HS-5 (cell line): ENCODE results near the gene TMEM204.

Experiments used
- DNase-seq: peaks from one replicate; pipeline ENCODE4 v3.0.0-alpha.2; 2012; ENCODE audit warnings: low read depth

Gene TMEM204

DNA sequence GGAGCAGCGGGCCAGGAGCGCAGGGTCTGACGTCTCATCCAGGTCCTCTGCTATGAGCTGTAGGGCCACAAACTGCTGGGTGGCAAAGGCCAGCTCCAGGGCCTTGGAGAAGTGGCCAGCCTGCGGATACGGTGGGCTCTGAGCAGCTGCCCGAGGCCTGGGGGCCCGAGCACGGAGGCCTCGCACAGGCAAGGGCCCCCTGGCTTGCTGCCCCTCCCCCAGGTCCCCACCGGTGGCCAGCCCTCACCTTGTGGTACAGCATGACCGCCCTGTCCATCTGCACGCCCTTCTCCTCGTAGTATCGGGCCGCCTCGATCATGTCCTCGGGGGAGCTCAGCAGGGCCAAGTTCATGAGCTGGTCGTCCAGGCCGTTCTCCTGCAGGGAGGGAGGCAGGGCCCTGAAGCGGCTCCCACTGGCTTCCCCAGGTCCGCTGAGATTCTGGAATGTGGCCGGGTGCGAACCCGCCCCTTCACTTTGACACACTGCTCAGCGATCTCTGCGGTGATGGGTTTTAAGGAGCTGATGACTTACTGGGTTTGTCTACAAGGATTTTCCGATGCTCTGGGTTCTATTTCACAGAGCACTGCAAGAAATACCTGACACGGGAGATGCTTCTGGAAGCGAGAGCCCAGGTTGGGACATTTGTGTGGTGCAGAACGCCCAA lies 9.8 kb upstream of the TMEM204 start:
- DNase-seq: no peak

DNA sequence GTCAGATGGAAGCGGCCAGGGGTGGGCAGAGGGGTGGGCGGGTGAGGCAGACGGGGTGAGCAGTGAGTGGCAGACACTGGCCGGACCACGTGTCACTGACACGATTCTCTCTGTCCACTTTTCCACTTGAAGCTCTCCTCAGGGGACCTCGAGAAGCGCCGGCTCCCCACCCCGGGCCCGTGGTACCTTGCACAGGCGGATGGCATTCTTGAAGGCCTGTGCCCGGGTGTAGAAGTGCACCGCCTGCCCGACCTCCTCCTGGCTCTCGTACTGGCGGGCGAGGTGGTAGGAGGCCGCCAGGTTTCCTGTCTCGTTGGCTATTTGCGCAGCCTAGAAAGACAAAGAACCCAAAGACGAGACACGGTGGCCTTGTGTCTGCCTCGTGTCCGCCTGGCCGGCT lies 9.1 kb upstream of the TMEM204 start:
- no peak for DNase-seq

DNA sequence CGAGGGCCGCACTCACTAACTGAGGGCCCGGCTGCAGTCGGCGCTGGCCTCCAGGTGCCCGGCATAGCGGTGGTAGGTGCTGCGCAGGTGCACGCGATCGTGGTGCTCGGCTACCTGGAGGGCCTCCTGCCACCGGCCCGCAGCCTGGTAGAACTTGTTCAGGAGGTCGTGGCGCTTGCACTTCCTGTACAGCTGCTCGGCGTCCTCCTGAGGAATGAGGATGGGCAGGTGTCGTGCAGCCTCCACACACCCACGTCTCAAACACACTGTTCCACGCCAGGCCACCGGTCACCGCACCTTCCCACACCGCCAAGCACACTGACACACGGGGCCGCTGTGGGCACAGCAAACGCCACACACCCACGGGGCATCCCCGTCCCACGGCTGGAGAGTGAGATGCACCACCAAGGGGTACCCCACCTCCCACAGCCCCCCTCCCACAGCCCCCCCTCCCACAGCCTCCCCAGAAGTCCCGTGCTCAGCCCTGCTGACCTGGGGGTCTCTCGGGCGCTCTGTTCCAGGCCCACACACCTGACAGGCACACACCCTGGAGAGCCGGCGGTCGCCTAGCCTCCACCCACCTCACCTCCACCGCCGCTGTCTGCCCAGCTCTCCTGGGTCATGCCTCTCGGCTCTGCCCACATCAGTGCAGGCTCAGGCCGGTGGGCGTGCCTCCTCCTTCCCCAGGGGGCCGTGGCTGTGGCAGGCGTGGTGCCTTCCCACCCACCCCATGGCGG lies 7.4 kb upstream of the TMEM204 start:
- DNase-seq: no peak

DNA sequence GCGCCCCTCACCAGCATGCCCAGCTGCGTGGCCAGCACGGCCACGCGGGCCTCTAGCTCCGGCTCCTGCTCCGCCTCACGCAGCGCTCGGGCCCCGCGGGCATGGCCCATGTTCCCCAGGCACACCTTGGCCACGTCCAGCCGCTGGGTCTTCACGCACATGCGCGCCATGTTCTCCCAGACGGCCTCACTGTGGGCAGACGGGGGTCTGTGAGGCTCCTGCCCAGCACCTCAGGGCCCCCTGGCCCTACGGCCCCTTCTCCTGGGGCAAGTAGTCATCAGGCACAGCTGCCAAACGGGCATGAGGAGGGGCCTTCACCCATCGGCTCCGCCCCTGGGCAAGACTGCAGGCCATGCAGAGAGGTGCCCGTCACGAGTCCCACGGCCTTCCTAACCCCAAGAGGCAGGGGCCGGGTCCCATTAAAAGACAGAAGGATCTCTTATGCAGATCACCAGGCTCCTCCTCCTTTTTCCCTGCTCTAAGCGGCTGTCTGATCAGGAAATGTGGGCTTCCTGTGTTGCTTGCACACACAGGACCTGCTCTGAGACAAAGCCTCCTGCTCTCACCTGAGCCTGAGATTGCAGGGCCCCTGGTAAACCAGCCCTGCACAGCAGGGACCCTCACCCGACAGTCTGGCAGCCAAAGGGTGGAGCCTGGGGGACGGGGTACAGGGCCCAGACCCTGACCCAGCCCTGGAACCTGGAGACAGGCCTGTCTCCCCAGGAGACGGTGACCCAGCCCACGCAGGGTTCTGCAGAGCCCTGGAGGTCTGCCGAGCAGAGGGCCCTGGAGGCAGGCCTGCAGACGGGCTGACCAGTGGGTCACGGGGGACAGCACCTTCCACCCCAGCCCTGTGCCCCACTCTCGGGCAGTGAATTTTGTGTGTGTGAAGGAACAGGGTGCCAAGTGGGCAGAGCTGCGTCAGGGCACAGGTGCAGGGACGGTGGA lies 6.6 kb upstream of the TMEM204 start:
- DNase-seq: no peak

DNA sequence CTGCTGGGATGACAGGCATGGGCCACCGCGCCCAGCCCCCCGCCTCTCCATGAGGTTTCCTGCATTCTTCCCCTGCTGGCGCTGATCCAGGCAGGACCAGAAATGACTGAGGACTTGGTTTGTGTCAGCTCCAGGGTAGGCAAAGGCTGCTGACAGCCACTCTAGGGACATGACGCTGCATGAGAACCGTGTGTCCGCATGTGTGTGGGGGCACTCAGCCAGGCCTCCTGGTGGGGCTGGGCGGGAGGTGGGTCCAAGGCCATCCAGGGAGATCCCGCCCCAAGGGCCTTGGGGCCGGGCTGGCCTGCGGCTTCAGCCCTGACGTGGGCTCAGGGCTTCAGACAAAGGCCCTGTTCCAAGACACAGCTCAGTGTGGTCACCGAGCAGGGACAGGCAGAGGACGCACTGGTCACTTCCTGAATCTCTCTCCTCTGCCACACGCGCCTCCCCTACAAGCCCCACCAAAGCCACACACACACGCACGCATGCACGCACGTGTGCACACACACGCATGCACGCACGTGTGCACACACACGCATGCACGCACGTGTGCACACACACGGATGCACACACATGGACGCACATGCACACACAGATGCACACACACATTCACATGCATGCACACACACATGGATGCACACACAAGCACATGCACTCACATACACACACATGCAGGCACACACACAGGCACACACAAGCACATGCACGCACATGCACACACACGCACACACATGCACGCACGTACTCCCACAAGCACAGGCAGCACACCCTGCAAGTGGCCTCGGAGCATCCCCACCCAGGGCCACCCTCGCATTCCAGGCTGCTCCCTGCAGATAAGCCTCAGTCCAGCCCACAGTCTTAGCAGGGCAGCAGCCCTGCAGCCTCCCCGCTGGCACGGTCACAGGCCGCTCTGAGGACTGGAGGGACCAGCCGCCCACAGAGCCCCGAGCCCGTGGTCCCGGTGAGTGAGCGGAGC lies 5.3 kb upstream of the TMEM204 start:
- DNase-seq: no peak

DNA sequence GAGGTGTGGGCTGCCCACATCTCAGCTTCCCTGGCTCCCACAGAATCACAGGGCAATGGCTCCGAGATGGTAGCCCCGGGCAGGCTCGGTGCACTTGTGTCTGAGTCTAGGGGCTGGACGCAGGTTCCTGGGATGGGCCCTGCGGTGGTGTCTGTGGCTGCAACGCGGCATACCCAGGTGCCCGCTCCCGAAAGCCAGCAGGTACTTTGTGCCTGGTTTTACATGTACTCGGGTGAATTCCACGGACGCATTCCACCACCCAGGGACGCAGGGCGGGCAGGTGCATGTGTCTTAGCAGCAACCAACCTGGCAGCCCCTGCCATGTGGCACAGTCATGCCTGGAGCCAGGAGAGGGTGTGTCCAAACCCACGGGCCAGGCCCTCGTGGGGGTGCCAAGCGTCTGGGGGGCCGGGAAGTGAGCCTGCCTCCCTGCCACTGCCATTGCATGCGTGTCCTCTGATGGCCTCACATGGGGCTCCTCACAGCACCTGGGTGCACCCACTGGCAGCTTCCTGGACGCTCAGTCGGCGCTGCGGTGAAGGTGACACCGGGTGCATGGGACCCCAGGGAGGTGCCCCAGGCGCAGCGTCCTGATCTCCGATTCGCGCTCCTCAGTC lies 4.4 kb upstream of the TMEM204 start:
- no peak for DNase-seq

DNA sequence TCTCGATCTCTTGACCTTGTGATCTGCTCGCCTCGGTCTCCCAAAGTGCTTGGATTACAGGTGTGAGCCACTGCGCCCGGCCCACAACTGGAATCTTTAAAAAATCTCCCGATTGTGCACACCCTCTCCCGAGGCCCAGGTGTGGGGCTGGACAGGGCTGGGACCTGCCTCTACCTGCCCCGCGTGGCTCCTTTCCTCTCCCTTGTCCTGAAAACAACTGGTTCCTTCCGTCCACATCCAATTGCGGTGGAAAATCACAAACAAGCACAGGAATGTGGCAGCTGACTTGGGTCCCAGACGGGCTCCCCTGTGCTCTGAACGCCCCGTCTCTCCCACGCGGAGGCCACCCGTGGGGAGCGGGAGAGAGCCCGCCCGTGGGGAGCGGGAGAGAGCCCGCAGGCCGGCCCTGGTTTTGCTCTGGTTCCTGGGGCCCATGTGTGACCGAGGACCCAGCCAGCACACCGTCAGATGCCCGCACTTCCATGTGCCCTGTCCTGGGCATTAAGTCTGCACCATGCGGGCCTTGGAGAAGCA lies 3.0 kb upstream of the TMEM204 start:
- DNase-seq: no peak

DNA sequence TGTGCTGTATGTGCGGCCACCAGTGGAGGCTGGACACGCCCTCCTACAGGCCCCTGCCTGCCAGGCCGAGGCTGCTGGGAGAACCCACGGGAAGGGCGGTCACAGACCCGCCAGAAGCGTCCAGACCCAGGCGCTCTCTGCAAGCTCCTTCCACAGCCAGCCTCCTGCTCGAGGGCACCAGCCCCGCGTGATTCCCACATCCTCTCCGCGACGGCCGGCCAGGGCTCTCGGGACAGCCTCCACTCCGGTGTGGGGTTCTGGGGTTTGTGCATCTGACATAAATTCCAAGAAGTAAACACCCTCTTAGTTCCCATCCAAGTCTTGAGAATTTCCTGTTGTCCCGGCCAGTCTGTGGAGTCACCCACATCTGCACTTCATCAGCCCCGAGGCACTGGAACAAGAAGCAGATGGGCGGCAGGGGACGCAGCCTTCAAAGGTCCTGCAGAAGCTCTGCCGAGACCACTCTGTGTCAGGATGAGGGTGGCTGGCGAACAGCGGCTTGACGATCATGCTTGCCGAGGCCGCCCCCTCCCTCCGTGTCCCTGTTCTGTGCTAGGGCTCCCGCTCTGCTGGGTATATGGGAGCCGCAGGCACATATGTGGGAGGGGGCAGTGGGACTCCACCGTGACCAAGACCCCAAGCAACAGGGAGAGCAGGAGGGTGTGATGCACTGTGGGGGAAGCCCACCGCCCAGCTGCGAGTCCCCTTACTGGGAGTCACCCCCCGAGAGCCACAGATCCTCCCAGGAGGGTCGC lies 2.4 kb upstream of the TMEM204 start:
- no peak for DNase-seq

DNA sequence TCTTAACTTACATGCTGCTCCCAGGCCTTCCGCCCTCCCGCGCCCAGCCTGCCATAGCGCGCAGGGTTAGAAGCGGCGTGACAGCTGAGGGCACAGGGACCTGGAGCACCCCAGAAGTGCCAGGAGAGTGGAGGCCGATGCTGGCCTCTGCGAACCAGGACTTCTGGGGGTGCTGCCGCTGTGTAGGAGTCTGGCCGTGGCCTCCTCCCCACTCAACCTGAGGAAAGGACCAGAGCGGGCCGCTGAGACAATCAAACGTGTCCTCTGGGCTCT lies 1.9 kb upstream of the TMEM204 start:
- no peak for DNase-seq

DNA sequence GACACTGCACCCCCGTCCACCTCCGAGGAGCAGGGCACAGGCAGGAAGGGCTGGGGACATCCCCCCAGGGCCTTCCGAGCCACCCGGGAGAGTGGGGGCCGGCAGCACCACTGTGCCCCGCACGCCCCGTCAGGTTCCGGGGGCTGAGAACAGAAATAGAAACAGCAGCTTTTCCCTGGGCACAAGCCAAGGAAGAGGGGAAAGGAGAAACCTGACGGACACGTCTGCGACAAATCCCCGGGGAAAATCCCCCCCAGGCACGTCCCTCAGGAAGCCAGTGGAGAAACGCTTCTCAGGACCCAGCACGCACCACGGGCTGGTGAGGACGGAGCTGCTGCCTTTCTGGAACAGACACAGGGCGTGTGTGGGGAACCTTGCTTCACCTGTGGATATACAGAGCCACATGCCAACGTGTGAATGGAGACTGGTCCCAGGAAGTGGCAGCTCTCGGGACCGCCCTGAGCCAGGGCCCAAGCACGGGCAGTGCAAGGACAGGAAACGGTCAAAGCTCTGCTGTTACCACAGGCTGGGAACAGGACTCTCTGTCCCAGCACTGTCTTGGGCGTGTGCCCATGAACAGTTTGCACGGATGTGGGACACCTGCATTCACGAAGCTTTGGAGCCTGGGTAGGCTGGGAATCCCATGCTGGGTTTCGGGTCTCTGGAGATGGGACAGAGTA lies 1.2 kb upstream of the TMEM204 start:
- DNase-seq: no peak

DNA sequence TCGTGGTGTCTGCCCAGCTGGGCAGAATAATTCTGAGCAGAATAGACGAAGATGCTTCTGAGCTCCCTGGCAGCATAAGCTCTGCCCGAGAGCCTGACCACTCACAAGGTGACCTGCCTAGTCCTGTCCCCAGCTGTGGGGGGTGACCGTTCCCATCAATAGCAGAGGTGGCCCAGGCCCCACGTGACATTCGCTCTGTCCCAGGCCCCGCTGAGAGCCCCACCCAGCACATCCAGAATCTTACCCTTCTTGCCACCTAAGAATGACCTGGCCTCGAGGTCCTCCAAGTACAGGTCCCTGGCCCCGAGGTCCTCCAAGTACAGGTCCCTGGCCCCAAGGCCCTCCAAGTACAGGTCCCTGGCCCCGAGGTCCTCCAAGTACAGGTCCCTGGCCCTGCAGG lies 695 bp upstream of the TMEM204 start:
- DNase-seq: no peak

DNA sequence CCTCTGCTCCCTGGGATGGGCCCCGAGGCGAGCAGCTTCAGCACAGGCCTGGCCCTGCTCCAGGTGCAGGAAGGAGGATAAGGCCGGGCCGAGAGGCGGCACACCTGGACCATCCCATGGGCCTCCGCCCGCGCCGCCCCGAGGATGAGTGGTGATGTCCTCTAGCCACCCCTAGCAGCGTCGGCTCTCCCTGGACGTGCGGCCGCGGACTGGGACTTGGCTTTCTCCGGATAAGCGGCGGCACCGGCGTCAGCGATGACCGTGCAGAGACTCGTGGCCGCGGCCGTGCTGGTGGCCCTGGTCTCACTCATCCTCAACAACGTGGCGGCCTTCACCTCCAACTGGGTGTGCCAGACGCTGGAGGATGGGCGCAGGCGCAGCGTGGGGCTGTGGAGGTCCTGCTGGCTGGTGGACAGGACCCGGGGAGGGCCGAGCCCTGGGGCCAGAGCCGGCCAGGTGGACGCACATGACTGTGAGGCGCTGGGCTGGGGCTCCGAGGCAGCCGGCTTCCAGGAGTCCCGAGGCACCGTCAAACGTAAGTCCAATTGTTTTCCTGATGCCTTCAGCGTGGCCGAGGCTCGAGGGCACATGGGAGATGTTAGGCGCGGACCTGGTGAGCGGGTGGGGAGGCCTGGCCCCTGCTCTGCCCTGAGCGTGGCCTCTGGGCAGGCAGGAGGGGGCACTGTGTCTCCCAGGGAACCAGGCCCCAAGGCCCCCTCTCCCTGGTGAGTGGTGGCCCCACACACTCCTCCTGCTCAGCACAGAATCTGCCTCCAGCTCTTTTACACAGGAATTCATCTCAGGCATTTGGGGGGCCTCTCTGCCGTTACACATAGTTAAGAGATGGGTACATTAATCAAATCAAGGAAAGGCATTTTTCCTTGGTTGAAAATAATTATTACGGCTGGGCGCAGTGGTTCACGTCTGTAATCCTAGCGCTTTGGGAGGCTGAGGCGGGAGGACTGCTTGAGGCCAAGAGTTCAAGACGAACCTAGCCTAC lies 855 bp downstream of the TMEM204 start:
- no peak for DNase-seq

DNA sequence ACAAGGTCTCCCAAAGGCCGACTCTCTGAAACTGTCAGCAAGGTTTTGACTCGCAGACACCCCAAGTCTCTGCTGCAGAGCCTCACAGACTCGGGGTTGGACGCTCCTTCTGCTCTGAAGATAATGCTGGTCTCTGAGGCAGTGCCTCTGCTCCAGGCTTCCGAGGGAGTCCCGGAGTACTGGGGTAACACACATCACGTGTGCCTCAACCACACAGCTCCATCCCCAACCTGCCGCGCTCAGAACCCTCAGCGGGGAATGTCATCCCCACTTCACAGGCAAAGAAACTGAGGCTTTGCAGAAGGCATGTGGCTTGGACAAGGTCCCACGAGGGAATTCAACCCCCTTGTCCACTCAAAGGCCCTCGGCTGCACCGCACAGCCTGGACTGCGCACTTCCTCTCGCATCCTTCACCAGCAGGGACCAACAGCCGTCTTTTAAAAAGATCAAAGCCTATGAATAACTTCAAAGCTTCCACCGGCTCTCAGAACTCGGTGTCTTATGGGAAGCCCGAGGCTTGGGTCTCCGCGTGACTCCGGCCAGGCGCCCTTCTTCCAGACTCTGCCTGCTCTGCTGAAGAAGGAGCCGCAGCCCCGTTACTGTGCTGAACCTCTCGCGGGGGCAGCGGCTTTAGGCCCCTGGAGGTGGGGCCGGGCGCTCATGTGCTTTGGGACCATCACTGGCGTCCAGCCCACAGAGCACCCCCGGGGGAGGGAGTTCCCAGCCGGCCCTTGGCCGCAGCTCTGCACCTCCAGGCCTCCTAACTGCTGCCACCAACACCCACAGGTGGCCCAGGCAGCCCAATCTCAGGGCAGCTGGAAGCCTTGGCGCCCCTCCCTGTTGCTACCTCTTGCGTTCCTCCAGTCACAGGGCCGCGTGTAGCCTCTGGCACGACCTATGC lies 2.2 kb downstream of the TMEM204 start:
- DNase-seq: no peak

DNA sequence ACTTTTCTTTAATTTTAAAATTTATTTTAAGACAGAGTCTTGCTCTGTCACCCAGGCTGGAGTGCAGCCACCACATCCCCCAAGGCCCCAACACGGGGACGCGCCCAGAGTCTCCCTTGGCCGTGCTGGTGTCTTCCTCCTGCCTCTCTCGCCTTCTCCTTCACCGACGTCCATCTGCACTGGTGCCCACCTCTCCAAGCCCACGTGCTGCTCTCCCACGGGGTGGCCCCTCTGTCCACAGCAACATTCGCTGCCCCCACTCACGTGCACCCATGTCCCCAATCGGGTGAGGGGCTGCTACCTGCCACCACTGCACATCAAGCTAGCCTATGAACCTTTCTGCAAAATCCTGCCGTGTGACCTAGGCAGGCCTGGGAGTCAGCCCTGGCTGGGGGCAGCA lies 3.1 kb downstream of the TMEM204 start:
- no peak for DNase-seq

DNA sequence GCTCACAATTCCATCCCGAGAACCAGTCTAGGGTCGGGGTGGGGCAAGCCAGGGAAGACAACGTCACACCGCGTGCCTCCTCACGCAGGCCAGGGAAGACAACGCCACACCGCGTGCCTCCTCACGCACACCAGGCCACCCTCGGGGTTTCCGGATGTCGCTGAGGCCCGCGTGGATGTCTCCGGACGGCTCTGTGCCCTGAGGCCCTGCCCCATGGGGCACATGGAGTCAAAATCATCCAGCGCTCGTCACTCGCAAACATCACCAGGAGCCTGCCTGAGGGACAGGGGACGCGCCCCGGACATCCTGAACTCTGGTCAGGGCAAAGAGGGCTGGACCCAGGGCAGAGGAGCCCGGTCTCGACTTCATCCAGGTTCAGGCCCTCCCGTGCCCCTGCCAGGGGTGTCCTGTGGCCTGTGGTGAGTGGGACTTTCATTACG lies 3.7 kb downstream of the TMEM204 start:
- no peak for DNase-seq

DNA sequence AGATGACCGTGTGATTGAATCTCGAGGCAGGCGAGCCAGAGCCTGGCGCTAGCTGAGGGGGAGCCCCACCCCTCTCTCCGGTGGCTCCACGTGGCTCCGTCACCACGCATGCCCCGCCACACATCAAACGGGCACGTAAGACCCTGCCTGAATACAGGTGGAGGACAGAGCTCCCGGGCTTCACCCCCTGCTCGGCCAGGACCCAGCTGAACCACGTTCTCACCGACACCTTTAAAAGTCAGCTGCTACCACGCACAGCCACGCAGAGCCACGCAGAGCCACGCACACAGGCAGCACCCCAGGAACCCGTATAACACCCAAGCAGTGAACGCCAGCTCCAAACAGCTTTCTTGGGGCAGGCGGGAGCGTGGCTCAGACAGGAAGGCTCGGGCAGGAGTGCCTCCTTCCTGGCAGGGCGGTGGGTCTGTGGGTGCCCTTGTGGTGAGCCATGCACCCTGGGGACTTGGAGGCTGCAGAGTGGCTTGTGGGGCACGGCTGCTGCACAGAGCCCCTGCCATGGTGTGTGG lies 4.4 kb downstream of the TMEM204 start:
- no peak for DNase-seq
